H1 (cell line): ENCODE data around the gene B4GALT7.

ENCODE experiments used
- ATF2 ChIP-seq: IDR thresholded peaks from 2 replicates; pipeline ENCODE4 v1.6.1; 2012; ENCODE audit warnings: low read length, inconsistent platforms
- CTCF ChIP-seq, 3 experiments: IDR thresholded peaks; 1 replicate in 2 of 3; 2 replicates in 1 of 3; pipeline versions ENCODE4 v1.5.1 to v1.6.1; 2011; ENCODE audit warnings: low read length in 3 of 3, mild to moderate bottlenecking in 3 of 3, inconsistent platforms in 2 of 3, low read depth in 1 of 3, moderate library complexity in 1 of 3; ENCODE audit not compliant: insufficient read depth in 1 of 3; ENCODE audit errors: control extremely low read depth in 1 of 3
- EP300 ChIP-seq, 2 experiments: IDR thresholded peaks; 1 replicate in 1 of 2; 2 replicates in 1 of 2; pipeline ENCODE4 v1.6.1; 2011 to 2012; ENCODE audit warnings: low read depth in 2 of 2, low read length in 2 of 2, mild to moderate bottlenecking in 2 of 2, borderline replicate concordance in 1 of 2, inconsistent platforms in 1 of 2, moderate library complexity in 1 of 2
- EZH2 ChIP-seq: fragments of 200-600 bp; sonication (generic); IDR thresholded peaks from 2 replicates; pipeline ENCODE4 v1.7.1; 2012; ENCODE audit warnings: low read depth, mild to moderate bottlenecking, moderate library complexity, low read length, inconsistent platforms; ENCODE audit not compliant: severe bottlenecking
- GABPA ChIP-seq: IDR thresholded peaks from 2 replicates; pipeline ENCODE4 v1.6.1; 2011; ENCODE audit warnings: mild to moderate bottlenecking, low read length, moderate library complexity, borderline replicate concordance; ENCODE audit not compliant: insufficient read depth
- HDAC6 ChIP-seq: IDR thresholded peaks from one replicate; pipeline ENCODE4 v1.7.1; 2012; ENCODE audit warnings: low read depth, mild to moderate bottlenecking, inconsistent platforms, low read length, moderate library complexity
- POLR2AphosphoS5 ChIP-seq: IDR thresholded peaks from 2 replicates; pipeline ENCODE4 v1.6.1; 2011; ENCODE audit warnings: low read depth, low read length
- RFX5 ChIP-seq: IDR thresholded peaks from 2 replicates; pipeline ENCODE4 v1.6.1; 2011; ENCODE audit warnings: low read depth, low read length, improper control_type of control experiment, borderline replicate concordance
- YY1 ChIP-seq: IDR thresholded peaks from 2 replicates; pipeline ENCODE4 v1.6.1; 2011; ENCODE audit warnings: low read depth, mild to moderate bottlenecking, low read length
- ZNF274 ChIP-seq: IDR thresholded peaks from 2 replicates; pipeline ENCODE4 v1.7.0; 2012; ENCODE audit warnings: low read length, borderline replicate concordance; ENCODE audit errors: extremely low read depth

GRCh38 chr5:177553671-177554429 is 46.1 kb upstream of the B4GALT7 start:
- no peak for TF ChIP-seq EP300 (IDR thresholded peaks at IDR 0.05; ENCODE audit: borderline replicate concordance in 1 of 2, low read depth in 2 of 2, low read length in 2 of 2)
- TF ChIP-seq HDAC6: no peak
- TF ChIP-seq EZH2: no peak
- TF ChIP-seq POLR2AphosphoS5: no peak
- no peak for TF ChIP-seq GABPA
- no peak for TF ChIP-seq ZNF274
- no peak for TF ChIP-seq YY1
- TF ChIP-seq ATF2: no peak
- TF ChIP-seq CTCF (IDR thresholded peaks at IDR 0.05; ENCODE audit: control extremely low read depth in 1 of 3, insufficient read depth in 1 of 3, low read depth in 1 of 3, low read length in 3 of 3): no peak
- no peak for TF ChIP-seq RFX5
